Measurements from ENCODE around the gene KCTD13.

DNA sequence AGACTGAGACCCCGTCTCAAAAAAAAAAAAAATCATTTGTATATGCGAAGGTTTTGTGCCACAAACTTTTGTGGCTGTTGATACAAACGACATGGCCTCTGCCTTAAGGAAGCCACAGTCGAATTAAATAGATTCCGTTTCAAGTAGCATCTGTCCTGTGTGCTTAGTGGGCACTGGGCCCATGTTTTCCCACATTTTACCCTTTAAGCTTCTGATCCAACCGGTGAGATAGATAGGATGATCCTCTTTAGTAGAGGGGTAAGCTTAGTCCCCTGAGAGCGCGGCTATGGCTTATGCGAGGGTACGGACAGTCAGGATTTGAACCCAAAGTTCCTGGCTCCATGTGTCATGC lies 35.1 kb upstream of the KCTD13 start:
- TF ChIP-seq, protein P1, sequence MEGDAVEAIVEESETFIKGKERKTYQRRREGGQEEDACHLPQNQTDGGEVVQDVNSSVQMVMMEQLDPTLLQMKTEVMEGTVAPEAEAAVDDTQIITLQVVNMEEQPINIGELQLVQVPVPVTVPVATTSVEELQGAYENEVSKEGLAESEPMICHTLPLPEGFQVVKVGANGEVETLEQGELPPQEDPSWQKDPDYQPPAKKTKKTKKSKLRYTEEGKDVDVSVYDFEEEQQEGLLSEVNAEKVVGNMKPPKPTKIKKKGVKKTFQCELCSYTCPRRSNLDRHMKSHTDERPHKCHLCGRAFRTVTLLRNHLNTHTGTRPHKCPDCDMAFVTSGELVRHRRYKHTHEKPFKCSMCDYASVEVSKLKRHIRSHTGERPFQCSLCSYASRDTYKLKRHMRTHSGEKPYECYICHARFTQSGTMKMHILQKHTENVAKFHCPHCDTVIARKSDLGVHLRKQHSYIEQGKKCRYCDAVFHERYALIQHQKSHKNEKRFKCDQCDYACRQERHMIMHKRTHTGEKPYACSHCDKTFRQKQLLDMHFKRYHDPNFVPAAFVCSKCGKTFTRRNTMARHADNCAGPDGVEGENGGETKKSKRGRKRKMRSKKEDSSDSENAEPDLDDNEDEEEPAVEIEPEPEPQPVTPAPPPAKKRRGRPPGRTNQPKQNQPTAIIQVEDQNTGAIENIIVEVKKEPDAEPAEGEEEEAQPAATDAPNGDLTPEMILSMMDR (IDR thresholded peaks at IDR 0.05) = no peak
- TF ChIP-seq POLR2AphosphoS5 (IDR thresholded peaks at IDR 0.05) = no peak
- no peak for TF ChIP-seq EP300 (IDR thresholded peaks at IDR 0.05)
